ENCODE data around the gene SMAD2. TPM values are rescaled to one million over a fixed set of nuclear protein-coding genes. Genes with fewer than 3 reads are reported as not detected.
"Not testable (repeated sequence)": the region's sequence is repeated elsewhere in the genome, so short reads cannot be mapped to it uniquely, and the experiment has no call there.

The SMAD2 gene
- total and polyA plus RNA-seq, 11 donors = 13.8 to 113 (median 88.1) TPM

DNA sequence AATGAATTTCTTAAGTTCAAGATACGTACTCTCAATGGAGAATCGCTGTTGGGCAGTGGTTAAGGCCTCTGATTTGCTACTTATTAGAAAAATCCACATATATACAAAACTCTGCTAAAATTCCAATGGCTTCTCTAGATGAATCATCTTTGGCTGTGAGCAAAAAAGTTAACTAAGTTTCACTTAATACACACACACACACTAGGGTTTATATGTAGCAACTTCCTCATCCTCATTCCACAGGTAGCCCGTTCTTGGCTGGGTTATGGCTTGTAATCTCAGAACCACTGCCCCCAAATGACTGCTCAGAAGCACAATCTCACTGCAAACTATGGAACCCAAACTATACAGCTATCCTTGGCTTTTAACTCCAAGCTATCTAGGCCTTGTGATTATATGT lies 99.7 kb downstream of the SMAD2 start:
- TF ChIP-seq, protein P1, sequence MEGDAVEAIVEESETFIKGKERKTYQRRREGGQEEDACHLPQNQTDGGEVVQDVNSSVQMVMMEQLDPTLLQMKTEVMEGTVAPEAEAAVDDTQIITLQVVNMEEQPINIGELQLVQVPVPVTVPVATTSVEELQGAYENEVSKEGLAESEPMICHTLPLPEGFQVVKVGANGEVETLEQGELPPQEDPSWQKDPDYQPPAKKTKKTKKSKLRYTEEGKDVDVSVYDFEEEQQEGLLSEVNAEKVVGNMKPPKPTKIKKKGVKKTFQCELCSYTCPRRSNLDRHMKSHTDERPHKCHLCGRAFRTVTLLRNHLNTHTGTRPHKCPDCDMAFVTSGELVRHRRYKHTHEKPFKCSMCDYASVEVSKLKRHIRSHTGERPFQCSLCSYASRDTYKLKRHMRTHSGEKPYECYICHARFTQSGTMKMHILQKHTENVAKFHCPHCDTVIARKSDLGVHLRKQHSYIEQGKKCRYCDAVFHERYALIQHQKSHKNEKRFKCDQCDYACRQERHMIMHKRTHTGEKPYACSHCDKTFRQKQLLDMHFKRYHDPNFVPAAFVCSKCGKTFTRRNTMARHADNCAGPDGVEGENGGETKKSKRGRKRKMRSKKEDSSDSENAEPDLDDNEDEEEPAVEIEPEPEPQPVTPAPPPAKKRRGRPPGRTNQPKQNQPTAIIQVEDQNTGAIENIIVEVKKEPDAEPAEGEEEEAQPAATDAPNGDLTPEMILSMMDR (IDR thresholded peaks at IDR 0.05) = no peak
- TF ChIP-seq POLR2A (IDR thresholded peaks at IDR 0.05) = no peak
- Histone ChIP-seq H3K36me3 (peaks cover 0 to 24% (median 4%) of the 10 kb centered on the region in 9 donors), H3K27ac (no peak overlapping the region), H3K4me3 (no peak overlapping the region), H3K9me3 (no peaks in the 10 kb centered on the region), H3K27me3 (no peaks in the 10 kb centered on the region), H3K4me1 (peaks cover 0 to 6% (median 0%) of the 10 kb centered on the region in 12 donors)
- intact Hi-C loops (cut with DNase I) = no loop called here
- ATAC-seq = no peak
- 95 to 100% (median 98%) methylated on average over 3 of the region's 3 CpGs for WGBS, 4 donors
- DNase-seq = no peak

DNA sequence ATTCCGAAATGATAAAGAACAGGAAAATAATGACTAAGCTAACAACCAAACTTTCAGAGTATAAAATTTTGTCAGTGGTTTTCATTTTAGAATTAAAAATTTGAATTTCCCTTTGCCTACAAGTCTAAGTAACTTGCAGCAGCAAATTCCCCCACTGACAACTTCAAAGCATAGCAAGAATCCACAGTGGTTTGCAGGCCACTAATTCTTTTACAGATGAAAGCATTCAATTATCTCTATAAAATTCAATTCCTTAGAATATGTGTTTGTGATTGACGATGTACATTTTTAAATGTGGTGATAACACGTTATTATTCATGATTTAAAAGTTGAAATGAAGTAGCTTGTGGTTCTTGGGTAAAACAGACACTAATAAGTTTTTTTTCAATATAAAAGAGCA lies 100.6 kb downstream of the SMAD2 start:
- Histone ChIP-seq H3K36me3 (peaks cover 0 to 21% (median 2%) of the 10 kb centered on the region in 9 donors), H3K9me3 (no peaks in the 10 kb centered on the region), H3K27ac (no peak overlapping the region), H3K4me3 (no peak overlapping the region), H3K4me1 (peaks cover 0 to 6% (median 0%) of the 10 kb centered on the region in 12 donors), H3K27me3 (no peaks in the 10 kb centered on the region)
- ATAC-seq (no peak), DNase-seq (no peak)
- TF ChIP-seq, protein P1 (IDR thresholded peaks at IDR 0.05) = no peak
- 94 to 97% (median 96%) methylated on average over 3 of the region's 3 CpGs for WGBS, 4 donors
- intact Hi-C loops (cut with DNase I) = no loop called here

DNA sequence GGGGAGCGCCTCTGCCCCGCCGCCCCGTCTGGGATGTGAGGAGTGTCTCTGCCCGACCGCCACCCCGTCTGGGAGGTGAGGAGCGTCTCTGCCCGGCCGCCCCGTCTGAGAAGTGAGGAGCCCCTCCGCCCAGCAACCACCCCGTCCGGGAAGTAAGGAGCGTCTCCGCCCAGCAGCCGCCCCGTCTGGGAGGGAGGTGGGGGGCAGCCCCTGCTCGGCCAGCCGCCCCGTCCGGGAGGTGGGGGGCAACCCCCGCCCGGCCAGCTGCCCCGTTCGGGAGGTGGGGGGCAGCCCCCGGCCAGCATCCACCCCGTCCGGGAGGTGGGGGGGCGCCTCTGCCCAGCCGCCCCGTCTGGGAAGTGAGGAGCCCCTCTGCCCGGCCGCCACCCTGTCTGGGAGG lies 102.4 kb downstream of the SMAD2 start:
- peak in 1 of 5 donors; percentile 60 for DNase-seq
- H3K9me3 ChIP-seq; ATAC-seq; H3K27ac ChIP-seq; H3K27me3 ChIP-seq; H3K4me3 ChIP-seq; intact Hi-C loops (cut with DNase I); H3K4me1 ChIP-seq: not testable (repeated sequence)
- WGBS, 4 donors = 95 to 98% (median 97%) methylated on average over 24 to 34 of the region's 34 CpGs
- H3K36me3 ChIP-seq = peaks cover 0 to 15% (median 0%) of the 10 kb centered on the region in 9 donors

DNA sequence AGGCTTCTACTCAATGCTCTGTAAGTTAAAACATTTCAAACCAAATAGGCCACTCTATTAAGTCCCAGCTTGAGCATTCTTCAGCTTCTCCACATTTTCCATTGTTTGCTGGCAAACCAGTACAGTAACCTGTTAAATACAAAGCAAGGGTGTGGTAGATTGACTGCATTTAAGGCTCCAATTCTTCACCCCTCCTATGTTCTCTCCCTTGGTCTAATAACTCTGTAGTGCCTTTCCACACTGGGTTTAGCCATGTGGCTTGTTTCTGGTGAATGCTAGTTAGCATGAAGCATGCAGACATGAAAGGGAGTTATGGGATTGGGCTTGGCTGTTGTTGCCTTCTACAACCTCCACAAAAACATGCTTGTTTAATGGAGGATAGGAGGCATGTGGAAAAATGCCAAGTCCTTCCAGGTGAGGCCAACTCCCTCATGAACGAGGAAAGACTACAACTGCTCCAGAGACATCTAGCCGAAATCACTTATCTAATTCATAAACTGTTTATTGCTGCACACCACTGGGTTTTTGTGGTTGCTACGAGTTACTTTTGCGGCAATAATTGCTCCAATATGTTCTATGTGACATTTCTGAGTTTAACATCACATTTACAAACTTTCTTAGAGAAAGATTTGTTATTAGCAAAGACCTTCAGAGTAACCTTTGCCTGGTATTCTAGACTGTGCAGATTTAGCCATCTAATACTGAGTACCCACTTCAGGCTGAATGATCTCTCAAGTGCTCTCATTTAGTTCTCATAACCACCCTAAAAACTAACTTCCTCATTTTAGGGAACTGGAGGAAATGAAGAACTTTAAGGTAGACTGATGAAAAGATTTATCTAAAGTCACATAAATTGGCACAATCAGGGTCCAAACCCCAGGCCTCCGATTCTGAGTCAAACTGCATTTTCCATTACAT lies 104.0 kb downstream of the SMAD2 start:
- TF ChIP-seq, protein P1 (IDR thresholded peaks at IDR 0.05) = no peak
- TF ChIP-seq POLR2A (IDR thresholded peaks at IDR 0.05) = no peak
- DNase-seq = no peak
- Histone ChIP-seq H3K4me1 (no peaks in the 10 kb centered on the region), H3K27ac (no peak overlapping the region), H3K27me3 (no peaks in the 10 kb centered on the region), H3K9me3 (no peaks in the 10 kb centered on the region), H3K4me3 (no peak overlapping the region), H3K36me3 (peaks cover 0 to 15% (median 0%) of the 10 kb centered on the region in 9 donors)
- 94 to 98% (median 97%) methylated on average over 5 of the region's 5 CpGs for WGBS, 4 donors
- intact Hi-C loops (cut with DNase I) = no loop called here
- ATAC-seq = no peak

All from heart left ventricle (tissue), 16 donors.